Smooth muscle cell of the coronary artery (primary cell): Measurements from ENCODE around the gene ANKUB1. TPM values are rescaled to one million over a fixed set of nuclear protein-coding genes. Genes with fewer than 3 reads are reported as not detected.

ENCODE experiments used
- total RNA-seq: library from RNA; depleted of rRNA; stranded (reverse); fragments of >200 nt; gene quantifications from 2 replicates; pipeline ENCODE4 v1.2.3, GENCODE V29; 2014; ENCODE audit warnings: low replicate concordance

Gene ANKUB1
- total RNA-seq: not detected in 2 replicates

GRCh38 chr3:149792452-149793270 lies at the start of gene ANKUB1:
Gene ANKUB1 (minus strand): TSS chr3:149792554. CDS start chr3:149792366, 188 bp downstream.

GRCh38 chr3:149812606-149813366 lies 20.4 kb upstream of the ANKUB1 start, which contains the start of gene RNF13:
Gene RNF13 (plus strand): TSS chr3:149813215. CDS start chr3:149846027, 32,812 bp downstream.

GRCh38 chr3:149752051-149752787 lies 40.1 kb downstream of the ANKUB1 start, which contains the start of gene COMMD2:
Gene COMMD2 (minus strand): TSS chr3:149752489. CDS start chr3:149752444, 45 bp downstream.

Other genes with a start within 250 kb of the ANKUB1 start
- gene WWTR1, start 134.5 kb downstream of the ANKUB1 start, total RNA-seq: 15.4 and 108 TPM in 2 replicates
- gene COMMD2, start 40.1 kb downstream of the ANKUB1 start, total RNA-seq: 8.8 and 27.3 TPM in 2 replicates
- gene RNF13, start 20.7 kb upstream of the ANKUB1 start, total RNA-seq: 37.1 and 63.9 TPM in 2 replicates
- gene PFN2, start 178.3 kb upstream of the ANKUB1 start, total RNA-seq: 196 and 198 TPM in 2 replicates